A549 (cell line): ENCODE results near the gene CTAGE4. TPM values are rescaled to one million over a fixed set of nuclear protein-coding genes. Genes with fewer than 3 reads are reported as not detected.

Source experiments
- ATAC-seq, 2 experiments: fragments of 200-7000 bp in 1 of 2; fragments of >200 bp in 1 of 2; cut with Nextera tagmentation in 1 of 2; cut with Tn5 transposase in 1 of 2; 3 replicates each; pipeline versions ENCODE4 v1.8.0 to v1.9.1; 2018 to 2020; ENCODE audit warnings: mild to moderate bottlenecking in 1 of 2, moderate library complexity in 1 of 2
- CTCF ChIA-PET: fragments of 300-600 bp; sonication (Branson Sonifier 250); formaldehyde crosslinking; extraction: SDS; loops from one replicate; lab custom pipeline; 2021; ENCODE audit warnings: antibody characterized with exemption, inconsistent platforms; lab: Yijun Ruan, JAX
- POLR2A ChIA-PET: fragments of 350-600 bp; formaldehyde crosslinking; extraction: SDS; loops from one replicate; lab custom pipeline; 2021; ENCODE audit warnings: antibody characterized with exemption, inconsistent platforms; lab: Yijun Ruan, JAX
- DNase-seq, 2 experiments: peaks; one replicate each; pipeline versions ENCODE4 v3.0.0 to v3.0.0-alpha.2; 2011 to 2016; ENCODE audit warnings: low read depth in 1 of 2, low spot score in 1 of 2
- FAIRE-seq: peaks from 2 replicates; lab custom pipeline; 2011; peaks lifted over from hg19 to GRCh38; lab: Jason Lieb, UNC
- H3K27ac ChIP-seq, 2 experiments: fragments of >200 bp; sonication (Bioruptor Twin); formaldehyde crosslinking; 3 replicates each; pipeline ENCODE4 v1.5.1; 2016 to 2017
- H3K4me1 ChIP-seq: fragments of >200 bp; sonication (Bioruptor Twin); formaldehyde crosslinking; 3 replicates; pipeline ENCODE4 v1.6.1; 2016
- H3K4me2 ChIP-seq: fragments of >200 bp; sonication (Bioruptor Twin); formaldehyde crosslinking; 3 replicates; pipeline ENCODE4 v1.6.1; 2016
- H3K4me3 ChIP-seq: fragments of >200 bp; sonication (Bioruptor Twin); formaldehyde crosslinking; 3 replicates; pipeline ENCODE4 v1.5.1; 2016
- H3K9me3 ChIP-seq: fragments of >200 bp; sonication (Bioruptor Twin); formaldehyde crosslinking; 3 replicates; pipeline ENCODE4 v1.6.1; 2016
- CBX2 ChIP-seq: fragments of 200-600 bp; sonication (generic); IDR thresholded peaks from 2 replicates; pipeline ENCODE4 v1.6.1; 2016; ENCODE audit warnings: low read depth, mild to moderate bottlenecking, borderline replicate concordance
- CBX8 ChIP-seq: fragments of 200-600 bp; sonication (generic); IDR thresholded peaks from 2 replicates; pipeline ENCODE4 v1.6.1; 2016
- EP300 ChIP-seq, 2 experiments: fragments of >200 bp; sonication (Bioruptor Twin); formaldehyde crosslinking; IDR thresholded peaks; 2 replicates in 1 of 2; 3 replicates in 1 of 2; pipeline ENCODE4 v1.6.1; 2016 to 2017
- ESRRA ChIP-seq: fragments of 150-350 bp; IDR thresholded peaks from 2 replicates; pipeline ENCODE4 v1.6.1; 2014; ENCODE audit warnings: mild to moderate bottlenecking, low read length, borderline replicate concordance
- FOSB ChIP-seq: fragments of 250-450 bp; sonication (Bioruptor Pico); IDR thresholded peaks from 2 replicates; pipeline ENCODE4 v1.5.0; 2020; ENCODE audit warnings: mild to moderate bottlenecking, moderate library complexity
- FOSL2 ChIP-seq, 2 experiments: fragments of 450-650 bp in 1 of 2; fragments of >200 bp in 1 of 2; sonication (Bioruptor Twin) in 1 of 2; formaldehyde crosslinking; IDR thresholded peaks; 2 replicates each; pipeline versions ENCODE4 v1.5.0 to v1.6.1; 2016 to 2020; ENCODE audit warnings: mild to moderate bottlenecking in 1 of 2, moderate library complexity in 1 of 2
- FOXS1 ChIP-seq: fragments of 250-450 bp; sonication (Bioruptor Pico); IDR thresholded peaks from 2 replicates; pipeline ENCODE4 v1.5.0; 2020; ENCODE audit warnings: mild to moderate bottlenecking, moderate library complexity
- GATA3 ChIP-seq: IDR thresholded peaks from 2 replicates; pipeline ENCODE4 v1.6.1; 2012; ENCODE audit warnings: borderline replicate concordance
- HDAC2 ChIP-seq: fragments of 200-600 bp; sonication (generic); IDR thresholded peaks from 2 replicates; pipeline ENCODE4 v1.6.1; 2016
- HOXB13 ChIP-seq: fragments of 250-450 bp; sonication (Bioruptor Pico); IDR thresholded peaks from 2 replicates; pipeline ENCODE4 v1.5.0; 2020; ENCODE audit warnings: low read depth, mild to moderate bottlenecking, moderate library complexity
- JUN ChIP-seq, 2 experiments: fragments of >200 bp; sonication (Bioruptor Twin); formaldehyde crosslinking; IDR thresholded peaks; 2 replicates in 1 of 2; 3 replicates in 1 of 2; pipeline ENCODE4 v1.6.1; 2016 to 2017
- JUNB ChIP-seq: fragments of >200 bp; sonication (Bioruptor Twin); formaldehyde crosslinking; IDR thresholded peaks from 2 replicates; pipeline ENCODE4 v1.6.1; 2016
- KDM5A ChIP-seq: fragments of 200-600 bp; sonication (generic); IDR thresholded peaks from 2 replicates; pipeline ENCODE4 v1.6.1; 2016; ENCODE audit warnings: antibody characterized with exemption, mild to moderate bottlenecking
- NFE2L2 ChIP-seq: fragments of 150-350 bp; conservative IDR thresholded peaks from 2 replicates; pipeline ENCODE4 v1.6.1; 2014; ENCODE audit warnings: low read length
- POLR2A ChIP-seq: IDR thresholded peaks from 2 replicates; pipeline ENCODE4 v1.6.1; 2012; ENCODE audit warnings: mild to moderate bottlenecking, low read length
- RAD21 ChIP-seq, 2 experiments: fragments of >200 bp in 1 of 2; sonication (Bioruptor Twin) in 1 of 2; formaldehyde crosslinking in 1 of 2; IDR thresholded peaks in 1 of 2; conservative IDR thresholded peaks in 1 of 2; 2 replicates in 1 of 2; 3 replicates in 1 of 2; pipeline ENCODE4 v1.6.1; 2012 to 2018; ENCODE audit warnings: inconsistent platforms in 1 of 2
- RARB ChIP-seq: fragments of 250-450 bp; sonication (Bioruptor Pico); IDR thresholded peaks from 2 replicates; pipeline ENCODE4 v1.8.0; 2021; ENCODE audit warnings: mild to moderate bottlenecking, moderate library complexity
- RCOR1 ChIP-seq: fragments of 150-350 bp; IDR thresholded peaks from 2 replicates; pipeline ENCODE4 v1.6.1; 2014; ENCODE audit warnings: antibody characterized with exemption, low read length, low read depth
- RFX5 ChIP-seq: fragments of 450-650 bp; IDR thresholded peaks from 2 replicates; pipeline ENCODE4 v1.7.1; 2014; ENCODE audit warnings: antibody characterized with exemption, mild to moderate bottlenecking, moderate library complexity
- SREBF2 ChIP-seq: fragments of 450-650 bp; IDR thresholded peaks from 2 replicates; pipeline ENCODE4 v1.6.1; 2014; ENCODE audit warnings: mild to moderate bottlenecking, moderate library complexity
- ZC3H11A ChIP-seq: fragments of 450-650 bp; IDR thresholded peaks from 2 replicates; pipeline ENCODE4 v1.6.1; 2014; ENCODE audit warnings: antibody characterized with exemption, mild to moderate bottlenecking
- ZFP36 ChIP-seq: fragments of 450-650 bp; IDR thresholded peaks from 2 replicates; pipeline ENCODE4 v1.6.1; 2014; ENCODE audit warnings: borderline replicate concordance; ENCODE audit not compliant: partially characterized antibody
- ZSCAN20 ChIP-seq: fragments of 250-450 bp; sonication (Bioruptor Pico); IDR thresholded peaks from 2 replicates; pipeline ENCODE4 v1.8.0; 2022; ENCODE audit warnings: mild to moderate bottlenecking, moderate library complexity
- WGBS: methylation state at CpG from one replicate; pipeline ENCODE4 v1.1.6; 2017; ENCODE audit errors: missing lambda C conversion rate; 5-methylcytosine and 5-hydroxymethylcytosine counted together
- polyA plus RNA-seq, 4 experiments: library from polyadenylated mRNA; depleted of rRNA in 3 of 4; stranded (reverse); fragments of >200 nt; fragmentation: RNase III in 1 of 4; extraction: RNeasy Plus Mini Kit Qiagen cat#74134 plus additional on column Dnase treatment in 1 of 4; gene quantifications; 2 replicates in 3 of 4; 3 replicates in 1 of 4; pipeline ENCODE4 v1.2.3, GENCODE V29; 2011 to 2017
- TF ChIP-seq, protein P1 (sequence below): fragments of 150-350 bp; IDR thresholded peaks from 2 replicates; pipeline ENCODE4 v1.6.1; 2014; ENCODE audit warnings: low read depth, mild to moderate bottlenecking, low read length
- TF ChIP-seq, protein P2 (sequence below): fragments of 250-450 bp; sonication (Bioruptor Pico); IDR thresholded peaks from 2 replicates; pipeline ENCODE4 v1.5.0; 2021; ENCODE audit warnings: mild to moderate bottlenecking, moderate library complexity, borderline replicate concordance
- TF ChIP-seq, protein P3 (sequence below): fragments of 250-450 bp; sonication (Bioruptor Pico); IDR thresholded peaks from 2 replicates; pipeline ENCODE4 v1.5.0; 2020; ENCODE audit warnings: low read depth, mild to moderate bottlenecking, moderate library complexity
- TF ChIP-seq, protein P4 (sequence below): IDR thresholded peaks from 2 replicates; pipeline ENCODE4 v1.6.1; 2012; ENCODE audit warnings: low read depth, borderline replicate concordance

CTAGE4 gene
- polyA plus RNA-seq, 2 of the 4 experiments (the other 2 are of a cell fraction) = 0.08 TPM; not detected in 1

DNA sequence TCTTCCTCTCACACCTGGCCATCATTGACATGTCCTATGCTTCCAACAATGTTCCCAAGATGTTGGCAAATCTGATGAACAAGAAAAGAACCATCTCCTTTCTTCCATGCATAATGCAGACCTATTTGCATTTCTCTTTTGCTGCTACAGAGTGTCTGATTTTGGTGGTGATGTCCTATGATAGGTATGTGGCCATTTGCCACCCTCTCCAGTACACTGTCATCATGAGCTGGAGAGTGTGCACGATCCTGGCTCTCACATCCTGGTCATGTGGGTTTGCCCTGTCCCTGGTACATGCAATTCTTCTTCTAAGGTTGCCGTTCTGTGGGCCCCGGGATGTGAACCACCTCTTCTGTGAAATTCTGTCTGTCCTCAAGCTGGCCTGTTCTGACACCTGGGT is 41.1 kb upstream of the CTAGE4 start:
- no peaks in the 10 kb centered on the region for H3K4me1 ChIP-seq
- CTCF ChIA-PET = no interaction called here
- no peak for FAIRE-seq
- POLR2A ChIA-PET = no interaction called here
- H3K4me2 ChIP-seq = no peak overlapping the region
- peaks cover 2% of the 10 kb centered on the region; the same call in 1 of the 3 replicates for H3K9me3 ChIP-seq
- ATAC-seq = no peak
- no peak for DNase-seq
- H3K4me3 ChIP-seq = no peak overlapping the region
- no peak overlapping the region for H3K27ac ChIP-seq
- 44% methylated on average over 3 of the region's 3 CpGs for WGBS
- TF ChIP-seq POLR2A = no peak
- no peak for TF ChIP-seq ZFP36
- no peak for TF ChIP-seq GATA3
- TF ChIP-seq KDM5A = no peak
- TF ChIP-seq RAD21 (conservative IDR thresholded peaks at IDR 0.05 in 1 of 2, IDR thresholded peaks at IDR 0.05 in 1 of 2) = no peak
- TF ChIP-seq, protein P1, sequence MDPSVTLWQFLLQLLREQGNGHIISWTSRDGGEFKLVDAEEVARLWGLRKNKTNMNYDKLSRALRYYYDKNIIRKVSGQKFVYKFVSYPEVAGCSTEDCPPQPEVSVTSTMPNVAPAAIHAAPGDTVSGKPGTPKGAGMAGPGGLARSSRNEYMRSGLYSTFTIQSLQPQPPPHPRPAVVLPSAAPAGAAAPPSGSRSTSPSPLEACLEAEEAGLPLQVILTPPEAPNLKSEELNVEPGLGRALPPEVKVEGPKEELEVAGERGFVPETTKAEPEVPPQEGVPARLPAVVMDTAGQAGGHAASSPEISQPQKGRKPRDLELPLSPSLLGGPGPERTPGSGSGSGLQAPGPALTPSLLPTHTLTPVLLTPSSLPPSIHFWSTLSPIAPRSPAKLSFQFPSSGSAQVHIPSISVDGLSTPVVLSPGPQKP = no peak
- TF ChIP-seq HOXB13 = no peak
- TF ChIP-seq FOSL2 (IDR thresholded peaks at IDR 0.05) = no peak
- TF ChIP-seq FOSL2 (CRISPR knock-in tag; IDR thresholded peaks at IDR 0.05) = no peak
- no peak for TF ChIP-seq RCOR1
- no peak for TF ChIP-seq CBX8
- TF ChIP-seq, protein P2, sequence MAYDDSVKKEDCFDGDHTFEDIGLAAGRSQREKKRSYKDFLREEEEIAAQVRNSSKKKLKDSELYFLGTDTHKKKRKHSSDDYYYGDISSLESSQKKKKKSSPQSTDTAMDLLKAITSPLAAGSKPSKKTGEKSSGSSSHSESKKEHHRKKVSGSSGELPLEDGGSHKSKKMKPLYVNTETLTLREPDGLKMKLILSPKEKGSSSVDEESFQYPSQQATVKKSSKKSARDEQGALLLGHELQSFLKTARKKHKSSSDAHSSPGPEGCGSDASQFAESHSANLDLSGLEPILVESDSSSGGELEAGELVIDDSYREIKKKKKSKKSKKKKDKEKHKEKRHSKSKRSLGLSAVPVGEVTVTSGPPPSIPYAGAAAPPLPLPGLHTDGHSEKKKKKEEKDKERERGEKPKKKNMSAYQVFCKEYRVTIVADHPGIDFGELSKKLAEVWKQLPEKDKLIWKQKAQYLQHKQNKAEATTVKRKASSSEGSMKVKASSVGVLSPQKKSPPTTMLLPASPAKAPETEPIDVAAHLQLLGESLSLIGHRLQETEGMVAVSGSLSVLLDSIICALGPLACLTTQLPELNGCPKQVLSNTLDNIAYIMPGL (CRISPR knock-in tag) = no peak
- TF ChIP-seq ESRRA = no peak
- TF ChIP-seq FOSB = no peak
- TF ChIP-seq HDAC2 = no peak
- TF ChIP-seq RARB (CRISPR knock-in tag) = no peak
- no peak for TF ChIP-seq FOXS1 (CRISPR knock-in tag)

DNA sequence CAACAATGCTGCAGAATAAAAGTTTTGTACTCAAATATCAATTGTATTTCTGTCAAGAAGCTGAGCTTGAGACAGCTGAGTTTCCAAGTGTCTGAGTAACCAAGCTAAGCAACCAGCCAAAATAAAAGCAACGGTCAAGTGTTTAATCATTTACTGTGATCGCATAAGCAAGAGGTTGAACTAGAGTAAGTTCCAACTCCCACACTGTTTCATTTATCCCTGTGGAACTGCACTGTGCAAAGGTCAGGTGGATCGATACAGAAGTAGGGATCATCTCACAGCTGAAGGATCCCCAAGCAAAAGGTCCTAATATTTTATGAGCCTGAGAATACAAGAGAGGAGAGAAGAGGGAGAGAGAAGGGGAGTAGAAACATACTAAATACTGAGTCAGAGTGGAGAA is 38.8 kb upstream of the CTAGE4 start:
- no peak overlapping the region for H3K27ac ChIP-seq
- DNase-seq (no peak), ATAC-seq (no peak), FAIRE-seq (no peak)
- H3K4me1 ChIP-seq = no peaks in the 10 kb centered on the region
- peaks cover 7% of the 10 kb centered on the region; the same call in 1 of the 3 replicates for H3K9me3 ChIP-seq
- H3K4me3 ChIP-seq = no peak overlapping the region
- ChIA-PET POLR2A (no interaction called here), CTCF (no interaction called here)
- WGBS = 19% methylated on average over 3 of the region's 3 CpGs
- TF ChIP-seq ZSCAN20 (CRISPR knock-in tag) (no peak), ZC3H11A (no peak), RARB (CRISPR knock-in tag) (no peak), CBX8 (no peak), JUNB (no peak), RFX5 (no peak), EP300 (IDR thresholded peaks at IDR 0.05) (no peak), SREBF2 (no peak), CBX2 (no peak), HOXB13 (no peak), JUN (IDR thresholded peaks at IDR 0.05) (no peak), NFE2L2 (no peak)
- TF ChIP-seq, protein P3, sequence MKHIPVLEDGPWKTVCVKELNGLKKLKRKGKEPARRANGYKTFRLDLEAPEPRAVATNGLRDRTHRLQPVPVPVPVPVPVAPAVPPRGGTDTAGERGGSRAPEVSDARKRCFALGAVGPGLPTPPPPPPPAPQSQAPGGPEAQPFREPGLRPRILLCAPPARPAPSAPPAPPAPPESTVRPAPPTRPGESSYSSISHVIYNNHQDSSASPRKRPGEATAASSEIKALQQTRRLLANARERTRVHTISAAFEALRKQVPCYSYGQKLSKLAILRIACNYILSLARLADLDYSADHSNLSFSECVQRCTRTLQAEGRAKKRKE = no peak
- TF ChIP-seq, protein P4, sequence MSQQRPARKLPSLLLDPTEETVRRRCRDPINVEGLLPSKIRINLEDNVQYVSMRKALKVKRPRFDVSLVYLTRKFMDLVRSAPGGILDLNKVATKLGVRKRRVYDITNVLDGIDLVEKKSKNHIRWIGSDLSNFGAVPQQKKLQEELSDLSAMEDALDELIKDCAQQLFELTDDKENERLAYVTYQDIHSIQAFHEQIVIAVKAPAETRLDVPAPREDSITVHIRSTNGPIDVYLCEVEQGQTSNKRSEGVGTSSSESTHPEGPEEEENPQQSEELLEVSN = no peak
- H3K4me2 ChIP-seq = no peak overlapping the region
